Gastroesophageal sphincter (tissue), 3 donors: ENCODE data around the gene ROPN1L.

Source experiments
- POLR2AphosphoS5 ChIP-seq: sonication (generic); formaldehyde crosslinking; IDR thresholded peaks from one replicate; pipeline ENCODE4 v1.6.1; 2017; ENCODE audit warnings: antibody characterized with exemption
- TF ChIP-seq, protein P1 (sequence below), 4 experiments: fragments of 200-600 bp in 2 of 4; fragments of 450-650 bp in 2 of 4; sonication (generic) in 1 of 4; IDR thresholded peaks; one replicate each; pipeline ENCODE4 v1.5.1; 2017 to 2019; ENCODE audit warnings: antibody characterized with exemption in 4 of 4, mild to moderate bottlenecking in 2 of 4, moderate library complexity in 2 of 4

DNA sequence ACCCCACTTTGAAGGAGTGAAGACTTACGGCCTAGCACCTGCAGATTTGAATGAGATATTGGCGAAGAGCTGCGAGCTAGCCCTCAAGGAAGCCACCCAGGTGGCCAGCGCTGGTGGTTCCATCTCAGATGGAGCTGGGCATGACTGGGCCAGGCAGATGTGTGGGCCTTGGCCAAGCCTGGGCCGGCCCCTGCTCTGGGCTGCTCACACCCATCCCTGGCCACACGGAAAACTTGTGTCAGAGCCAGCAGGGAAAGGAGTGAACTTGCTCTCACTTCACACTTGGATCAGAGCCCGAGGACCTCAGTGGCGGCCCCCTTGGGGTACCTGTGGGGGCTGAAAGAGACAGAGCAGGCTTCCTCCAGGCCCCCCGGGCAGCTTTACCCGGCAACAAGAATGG is 44.2 kb downstream of the ROPN1L start:
- TF ChIP-seq, protein P1, sequence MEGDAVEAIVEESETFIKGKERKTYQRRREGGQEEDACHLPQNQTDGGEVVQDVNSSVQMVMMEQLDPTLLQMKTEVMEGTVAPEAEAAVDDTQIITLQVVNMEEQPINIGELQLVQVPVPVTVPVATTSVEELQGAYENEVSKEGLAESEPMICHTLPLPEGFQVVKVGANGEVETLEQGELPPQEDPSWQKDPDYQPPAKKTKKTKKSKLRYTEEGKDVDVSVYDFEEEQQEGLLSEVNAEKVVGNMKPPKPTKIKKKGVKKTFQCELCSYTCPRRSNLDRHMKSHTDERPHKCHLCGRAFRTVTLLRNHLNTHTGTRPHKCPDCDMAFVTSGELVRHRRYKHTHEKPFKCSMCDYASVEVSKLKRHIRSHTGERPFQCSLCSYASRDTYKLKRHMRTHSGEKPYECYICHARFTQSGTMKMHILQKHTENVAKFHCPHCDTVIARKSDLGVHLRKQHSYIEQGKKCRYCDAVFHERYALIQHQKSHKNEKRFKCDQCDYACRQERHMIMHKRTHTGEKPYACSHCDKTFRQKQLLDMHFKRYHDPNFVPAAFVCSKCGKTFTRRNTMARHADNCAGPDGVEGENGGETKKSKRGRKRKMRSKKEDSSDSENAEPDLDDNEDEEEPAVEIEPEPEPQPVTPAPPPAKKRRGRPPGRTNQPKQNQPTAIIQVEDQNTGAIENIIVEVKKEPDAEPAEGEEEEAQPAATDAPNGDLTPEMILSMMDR (IDR thresholded peaks at IDR 0.05): no peak
- no peak for TF ChIP-seq POLR2AphosphoS5
